Vagina (tissue), 2 donors: ENCODE results near the gene PSMB9.

Experiments
- POLR2A ChIP-seq, 2 donors: fragments of 450-650 bp; IDR thresholded peaks; one replicate each; pipeline ENCODE4 v1.6.1; 2017; ENCODE audit warnings: antibody characterized with exemption in 2 of 2, mild to moderate bottlenecking in 2 of 2, moderate library complexity in 2 of 2
- POLR2AphosphoS5 ChIP-seq, 2 donors: sonication (generic); formaldehyde crosslinking; IDR thresholded peaks; one replicate each; pipeline ENCODE4 v1.9.0; 2017; ENCODE audit warnings: antibody characterized with exemption in 2 of 2, mild to moderate bottlenecking in 2 of 2, low read depth in 1 of 2; ENCODE audit not compliant: insufficient read depth in 1 of 2
- TF ChIP-seq, protein P1 (sequence below), 3 experiments: fragments of 450-650 bp in 2 of 3; fragments of 200-600 bp in 1 of 3; sonication (generic) in 1 of 3; IDR thresholded peaks; one replicate each; pipeline ENCODE4 v1.5.1; 2017 to 2019; ENCODE audit warnings: antibody characterized with exemption in 3 of 3, mild to moderate bottlenecking in 2 of 3, moderate library complexity in 2 of 3

DNA sequence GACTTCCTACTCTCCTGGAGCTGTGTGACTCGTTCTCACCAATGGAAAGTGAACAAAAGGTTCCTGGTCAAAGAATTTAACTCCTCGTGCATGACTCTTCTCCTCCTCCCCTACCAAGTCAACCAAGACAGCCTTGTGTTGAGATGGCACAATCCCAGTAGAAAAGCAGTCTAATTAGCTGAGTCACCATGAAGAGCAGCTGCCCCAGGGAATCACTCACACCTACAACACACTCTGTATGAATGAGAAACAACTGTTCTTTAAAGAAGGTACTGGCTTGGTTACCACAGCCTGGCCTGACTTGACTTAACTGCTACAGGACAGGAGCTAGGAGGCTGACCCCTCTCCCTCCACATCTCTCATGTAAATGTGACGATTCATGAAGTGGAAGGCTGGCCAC, 34.3 kb upstream of the PSMB9 start:
- TF ChIP-seq, protein P1, sequence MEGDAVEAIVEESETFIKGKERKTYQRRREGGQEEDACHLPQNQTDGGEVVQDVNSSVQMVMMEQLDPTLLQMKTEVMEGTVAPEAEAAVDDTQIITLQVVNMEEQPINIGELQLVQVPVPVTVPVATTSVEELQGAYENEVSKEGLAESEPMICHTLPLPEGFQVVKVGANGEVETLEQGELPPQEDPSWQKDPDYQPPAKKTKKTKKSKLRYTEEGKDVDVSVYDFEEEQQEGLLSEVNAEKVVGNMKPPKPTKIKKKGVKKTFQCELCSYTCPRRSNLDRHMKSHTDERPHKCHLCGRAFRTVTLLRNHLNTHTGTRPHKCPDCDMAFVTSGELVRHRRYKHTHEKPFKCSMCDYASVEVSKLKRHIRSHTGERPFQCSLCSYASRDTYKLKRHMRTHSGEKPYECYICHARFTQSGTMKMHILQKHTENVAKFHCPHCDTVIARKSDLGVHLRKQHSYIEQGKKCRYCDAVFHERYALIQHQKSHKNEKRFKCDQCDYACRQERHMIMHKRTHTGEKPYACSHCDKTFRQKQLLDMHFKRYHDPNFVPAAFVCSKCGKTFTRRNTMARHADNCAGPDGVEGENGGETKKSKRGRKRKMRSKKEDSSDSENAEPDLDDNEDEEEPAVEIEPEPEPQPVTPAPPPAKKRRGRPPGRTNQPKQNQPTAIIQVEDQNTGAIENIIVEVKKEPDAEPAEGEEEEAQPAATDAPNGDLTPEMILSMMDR (IDR thresholded peaks at IDR 0.05): no peak
- TF ChIP-seq POLR2A (IDR thresholded peaks at IDR 0.05) (no peak), POLR2AphosphoS5 (IDR thresholded peaks at IDR 0.05; ENCODE audit: insufficient read depth in 1 of 2, low read depth in 1 of 2) (peak in 1 of 2 donors; percentile 51)
